ENCODE measurements around the gene C8A.

- TF ChIP-seq ZNF24 (IDR thresholded peaks at IDR 0.05): no peak
- TF ChIP-seq ZNF530 (CRISPR knock-in tag; IDR thresholded peaks at IDR 0.05; ENCODE audit: low read depth): no peak
- TF ChIP-seq POLR2A (IDR thresholded peaks at IDR 0.05; ENCODE audit: insufficient read depth in 1 of 2, low read depth in 2 of 2, low read length in 2 of 2): no peak
Measured at GRCh38 chr1:56957931-56958330, 103.3 kb downstream of the C8A start.

Data from HepG2 (cell line).